PC-9 (cell line): ENCODE data around the gene PPP1R1C. TPM values are rescaled to one million over a fixed set of nuclear protein-coding genes. Genes with fewer than 3 reads are reported as not detected.
A peak's percentile ranks its signal among the peaks of the same experiment; 100 is the strongest.
"Not testable (repeated sequence)": the region's sequence is repeated elsewhere in the genome, so short reads cannot be mapped to it uniquely, and the experiment has no call there.

Experiments used
- BruUV-seq: library from RNA; stranded (reverse); fragments of 400-500 nt; replicated peaks from 2 replicates; lab custom pipeline; 2021; lab: Mats Ljungman, UMichigan
- CTCF ChIA-PET: fragments of 300-600 bp; sonication (Branson Sonifier 250); formaldehyde crosslinking; loops from one replicate; lab custom pipeline; 2022; ENCODE audit warnings: antibody characterized with exemption; lab: Charles Lee
- POLR2A ChIA-PET: fragments of 300-600 bp; sonication (Branson Sonifier 250); formaldehyde crosslinking; loops from one replicate; lab custom pipeline; 2022; ENCODE audit warnings: antibody characterized with exemption; ENCODE audit not compliant: unreplicated experiment; lab: Charles Lee
- DNase-seq, 2 experiments: peaks; one replicate each; pipeline versions ENCODE4 v3.0.0 to v3.0.0-alpha.2; 2015 to 2022; ENCODE audit warnings: mixed read lengths in 1 of 2
- H2AFZ ChIP-seq: fragments of 200-600 bp; sonication (generic); 2 replicates; pipeline ENCODE4 v1.8.1; 2017; ENCODE audit warnings: antibody characterized with exemption
- H3F3A ChIP-seq: fragments of 200-600 bp; sonication (generic); 2 replicates; pipeline ENCODE4 v1.8.1; 2017; ENCODE audit warnings: antibody characterized with exemption, mild to moderate bottlenecking, low read depth; ENCODE audit not compliant: insufficient read depth
- H3K27ac ChIP-seq: fragments of 200-600 bp; sonication (generic); 2 replicates; pipeline ENCODE4 v1.6.1; 2016; ENCODE audit warnings: mixed run types
- H3K27me3 ChIP-seq: fragments of 200-600 bp; sonication (generic); 2 replicates; pipeline ENCODE4 v1.6.1; 2016; ENCODE audit warnings: low read depth, mixed run types; ENCODE audit not compliant: insufficient read depth
- H3K36me3 ChIP-seq: fragments of 200-600 bp; sonication (generic); 2 replicates; pipeline ENCODE4 v1.6.1; 2016; ENCODE audit warnings: low read depth, mixed run types
- H3K4me1 ChIP-seq: fragments of 200-600 bp; sonication (generic); replicated peaks from 2 replicates; pipeline ENCODE4 v1.6.1; 2016; ENCODE audit warnings: mixed run types; ENCODE audit not compliant: insufficient read depth
- H3K4me2 ChIP-seq: fragments of 200-600 bp; sonication (generic); 2 replicates; pipeline ENCODE4 v1.6.1; 2017; ENCODE audit warnings: mixed run types
- H3K4me3 ChIP-seq: fragments of 200-600 bp; sonication (generic); 2 replicates; pipeline ENCODE4 v1.6.1; 2016; ENCODE audit warnings: mixed run types
- H3K79me2 ChIP-seq: fragments of 200-600 bp; sonication (generic); 2 replicates; pipeline ENCODE4 v1.6.1; 2017; ENCODE audit warnings: low read depth, mixed run types
- H3K9me2 ChIP-seq: fragments of 200-600 bp; sonication (generic); 2 replicates; pipeline ENCODE4 v1.8.1; 2017; ENCODE audit warnings: mild to moderate bottlenecking; ENCODE audit not compliant: insufficient read depth
- H3K9me3 ChIP-seq: fragments of 200-600 bp; sonication (generic); 2 replicates; pipeline ENCODE4 v1.8.1; 2016; ENCODE audit warnings: low read depth; ENCODE audit not compliant: insufficient read depth
- H4K20me1 ChIP-seq: fragments of 200-600 bp; sonication (generic); 2 replicates; pipeline ENCODE4 v1.8.1; 2017; ENCODE audit not compliant: insufficient read depth
- EZH2 ChIP-seq: fragments of 200-600 bp; sonication (generic); IDR thresholded peaks from 2 replicates; pipeline ENCODE4 v1.8.0; 2017; ENCODE audit warnings: antibody characterized with exemption, low read depth
- intact Hi-C: fragments of 100-400 bp; cut with micrococcal nuclease; formaldehyde crosslinking; loops from one replicate; pipeline ENCODE4 v1.10.0; 2022; ENCODE audit not compliant: unreplicated experiment
- total RNA-seq: library from RNA; stranded (reverse); gene quantifications from 2 replicates; pipeline ENCODE4 v1.2.3, GENCODE V29; 2021
- TF ChIP-seq, protein P1 (sequence below): fragments of 200-600 bp; sonication (generic); conservative IDR thresholded peaks from 2 replicates; pipeline ENCODE4 v1.6.1; 2017; ENCODE audit warnings: mixed run types, antibody characterized with exemption, mild to moderate bottlenecking, moderate library complexity

PPP1R1C gene
- total RNA-seq, 1 experiment from 2014 or later = 27.5 TPM

DNA sequence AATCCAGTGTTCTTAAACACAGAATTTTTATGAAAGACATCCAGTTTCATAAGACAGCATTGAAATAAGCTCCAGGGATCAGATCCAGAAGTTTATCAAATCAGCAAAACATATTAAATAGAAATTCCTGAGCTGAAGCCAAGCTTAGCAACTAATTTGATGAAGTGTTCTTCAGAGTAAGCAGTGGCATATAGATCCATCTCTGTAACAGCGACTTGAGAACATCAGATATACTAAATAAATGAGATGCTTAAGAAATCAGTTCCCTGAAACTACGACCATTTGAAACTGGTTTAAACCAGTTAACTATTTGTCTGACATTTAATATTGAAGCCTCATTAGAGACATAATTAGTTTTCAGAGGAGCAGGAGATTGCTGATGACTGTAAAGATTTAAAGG is 34.1 kb downstream of the PPP1R1C start:
- no peaks in the 10 kb centered on the region for H3K27me3 ChIP-seq
- TF ChIP-seq, protein P1, sequence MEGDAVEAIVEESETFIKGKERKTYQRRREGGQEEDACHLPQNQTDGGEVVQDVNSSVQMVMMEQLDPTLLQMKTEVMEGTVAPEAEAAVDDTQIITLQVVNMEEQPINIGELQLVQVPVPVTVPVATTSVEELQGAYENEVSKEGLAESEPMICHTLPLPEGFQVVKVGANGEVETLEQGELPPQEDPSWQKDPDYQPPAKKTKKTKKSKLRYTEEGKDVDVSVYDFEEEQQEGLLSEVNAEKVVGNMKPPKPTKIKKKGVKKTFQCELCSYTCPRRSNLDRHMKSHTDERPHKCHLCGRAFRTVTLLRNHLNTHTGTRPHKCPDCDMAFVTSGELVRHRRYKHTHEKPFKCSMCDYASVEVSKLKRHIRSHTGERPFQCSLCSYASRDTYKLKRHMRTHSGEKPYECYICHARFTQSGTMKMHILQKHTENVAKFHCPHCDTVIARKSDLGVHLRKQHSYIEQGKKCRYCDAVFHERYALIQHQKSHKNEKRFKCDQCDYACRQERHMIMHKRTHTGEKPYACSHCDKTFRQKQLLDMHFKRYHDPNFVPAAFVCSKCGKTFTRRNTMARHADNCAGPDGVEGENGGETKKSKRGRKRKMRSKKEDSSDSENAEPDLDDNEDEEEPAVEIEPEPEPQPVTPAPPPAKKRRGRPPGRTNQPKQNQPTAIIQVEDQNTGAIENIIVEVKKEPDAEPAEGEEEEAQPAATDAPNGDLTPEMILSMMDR = no peak
- no peak for TF ChIP-seq EZH2
- no peaks in the 10 kb centered on the region for H3F3A ChIP-seq
- H4K20me1 ChIP-seq = no peaks in the 10 kb centered on the region
- intact Hi-C loops = no loop called here
- peaks cover 8% of the 10 kb centered on the region for H3K9me3 ChIP-seq
- CTCF ChIA-PET = no interaction called here
- no peak for DNase-seq
- H3K4me2 ChIP-seq = no peak overlapping the region
- 0 out of 2 replicates have a peak, but pooled peaks cover 4% of the 10 kb centered on the region for H3K9me2 ChIP-seq
- no peak overlapping the region for H3K4me3 ChIP-seq
- BruUV-seq = no TSS peak
- no peaks in the 10 kb centered on the region for H3K36me3 ChIP-seq
- peaks cover 18% of the 10 kb centered on the region for H3K4me1 ChIP-seq
- POLR2A ChIA-PET = no interaction called here
- no peak overlapping the region for H2AFZ ChIP-seq
- no peaks in the 10 kb centered on the region for H3K79me2 ChIP-seq
- H3K27ac ChIP-seq = no peak overlapping the region

DNA sequence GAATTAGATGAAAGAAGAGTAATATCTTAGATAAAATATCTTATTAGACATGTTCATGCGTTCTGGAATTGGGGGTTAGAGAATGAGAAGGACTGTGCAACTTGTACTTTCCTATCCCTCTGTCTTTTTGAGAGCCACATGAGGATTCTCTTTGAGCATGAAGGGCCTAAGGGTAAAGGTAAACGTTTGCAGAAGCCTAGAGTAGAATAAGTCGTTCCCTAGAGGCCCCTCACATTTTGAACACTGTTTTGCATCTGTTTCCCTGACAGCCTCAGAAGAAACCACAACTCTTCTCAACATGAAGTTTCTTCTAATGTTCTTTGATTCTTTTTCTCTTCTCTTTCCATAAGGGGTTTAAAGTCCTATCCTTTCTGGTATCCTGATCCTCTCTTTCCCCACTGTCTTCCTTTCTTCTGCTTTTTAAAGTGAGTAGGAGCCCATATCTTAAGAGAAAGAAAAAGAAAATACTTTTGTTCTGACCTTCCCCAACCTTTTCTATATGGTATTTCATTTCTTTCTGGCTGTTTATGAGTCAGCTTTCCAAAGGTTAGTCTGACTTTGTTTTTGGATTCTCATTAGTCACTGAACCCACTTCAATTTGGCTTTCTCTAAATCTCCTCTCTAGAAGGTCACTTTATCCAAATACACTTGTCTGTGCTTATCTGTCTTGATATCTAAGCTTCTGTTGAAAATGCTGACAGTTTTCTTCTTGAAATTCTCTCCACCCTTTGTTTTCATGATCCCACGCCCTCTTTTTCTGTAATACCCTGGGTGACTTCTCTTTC is 34.8 kb downstream of the PPP1R1C start:
- H3K27ac ChIP-seq = no peak overlapping the region
- POLR2A ChIA-PET = interaction anchor here (0.6 kb wide), 1 partner anchor 960 kb away, joined by 5 read pairs; no protein-coding TSS in a partner anchor
- H4K20me1 ChIP-seq = no peaks in the 10 kb centered on the region
- no peak overlapping the region for H3K4me2 ChIP-seq
- no peak for DNase-seq
- peaks cover 18% of the 10 kb centered on the region for H3K4me1 ChIP-seq
- no peak for TF ChIP-seq EZH2
- TF ChIP-seq, protein P1 = no peak
- peak overlapping the region; percentile 45 for H2AFZ ChIP-seq
- H3K36me3 ChIP-seq = no peaks in the 10 kb centered on the region
- no peaks in the 10 kb centered on the region for H3F3A ChIP-seq
- CTCF ChIA-PET = interaction anchor here (0.8 kb wide), 1 partner anchor 282 kb away, joined by 3 read pairs; no protein-coding TSS in a partner anchor
- H3K4me3 ChIP-seq = no peak overlapping the region
- no peaks in the 10 kb centered on the region for H3K27me3 ChIP-seq
- intact Hi-C loops = no loop called here
- BruUV-seq = no TSS peak
- peaks cover 8% of the 10 kb centered on the region for H3K9me3 ChIP-seq
- no peaks in the 10 kb centered on the region for H3K79me2 ChIP-seq
- 0 out of 2 replicates have a peak, but pooled peaks cover 4% of the 10 kb centered on the region for H3K9me2 ChIP-seq

DNA sequence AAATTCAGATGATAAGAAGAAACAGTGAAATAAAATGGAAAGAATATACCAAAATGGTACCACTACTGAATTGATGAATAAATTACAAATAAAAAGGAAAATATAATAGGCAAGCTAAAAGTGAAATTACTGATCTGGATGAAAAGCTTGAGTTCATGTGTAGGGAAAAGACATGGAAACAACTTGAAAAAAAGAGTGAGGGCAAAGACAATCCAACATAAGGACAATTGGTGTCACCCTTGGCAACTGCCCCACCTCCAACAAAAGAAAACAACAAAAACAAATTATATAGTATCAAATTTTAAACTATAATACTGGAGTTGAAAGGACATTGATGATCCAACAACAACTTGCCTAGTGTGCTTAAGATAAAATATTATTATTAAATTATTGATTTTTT is 37.6 kb downstream of the PPP1R1C start:
- Histone ChIP-seq H3K4me3 (no peak overlapping the region), H3F3A (no peaks in the 10 kb centered on the region), H3K4me2 (no peak overlapping the region), H3K9me3 (peaks cover 8% of the 10 kb centered on the region), H4K20me1 (no peaks in the 10 kb centered on the region), H3K79me2 (no peaks in the 10 kb centered on the region), H3K9me2 (0 out of 2 replicates have a peak, but pooled peaks cover 4% of the 10 kb centered on the region), H3K4me1 (peaks cover 11% of the 10 kb centered on the region), H2AFZ (no peak overlapping the region), H3K27me3 (no peaks in the 10 kb centered on the region), H3K36me3 (no peaks in the 10 kb centered on the region), H3K27ac (no peak overlapping the region)
- no peak for DNase-seq
- no peak for TF ChIP-seq EZH2
- TF ChIP-seq, protein P1 = no peak
- POLR2A ChIA-PET = no interaction called here
- CTCF ChIA-PET = no interaction called here
- intact Hi-C loops = no loop called here
- no TSS peak for BruUV-seq

DNA sequence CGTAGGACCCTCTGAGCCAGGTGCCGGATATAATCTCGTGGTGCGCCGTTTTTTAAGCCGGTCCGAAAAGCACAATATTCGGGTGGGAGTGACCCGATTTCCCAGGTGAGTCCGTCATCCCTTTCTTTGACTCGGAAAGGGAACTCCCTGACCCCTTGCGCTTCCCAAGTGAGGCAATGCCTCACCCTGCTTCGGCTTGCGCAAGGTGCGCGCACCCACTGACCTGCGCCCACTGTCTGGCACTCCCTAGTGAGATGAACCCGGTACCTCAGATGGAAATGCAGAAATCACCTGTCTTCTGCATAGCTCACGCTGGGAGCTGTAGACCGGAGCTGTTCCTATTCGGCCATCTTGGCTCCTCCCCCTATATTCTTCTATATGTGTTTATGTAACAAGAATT is 45.2 kb downstream of the PPP1R1C start:
- H3K9me3 ChIP-seq, H3K27ac ChIP-seq, H3K36me3 ChIP-seq, intact Hi-C loops, H3K27me3 ChIP-seq, H4K20me1 ChIP-seq, H3K79me2 ChIP-seq, H3K9me2 ChIP-seq, H3K4me3 ChIP-seq, H2AFZ ChIP-seq, CTCF ChIA-PET, H3F3A ChIP-seq, POLR2A ChIA-PET, BruUV-seq, DNase-seq, H3K4me1 ChIP-seq, H3K4me2 ChIP-seq: not testable (repeated sequence)
